Inferior parietal cortex (tissue), 1 donor: Measurements from ENCODE around the gene PTGFRN.
A peak's percentile ranks its signal among the peaks of the same experiment; 100 is the strongest.
"Not testable (repeated sequence)": the region's sequence is repeated elsewhere in the genome, so short reads cannot be mapped to it uniquely, and the experiment has no call there.

Experiments used
- DNase-seq: peaks from one replicate; pipeline ENCODE4 v3.0.0-alpha.2; 2016; ENCODE audit errors: extremely low spot score

The PTGFRN gene

DNA sequence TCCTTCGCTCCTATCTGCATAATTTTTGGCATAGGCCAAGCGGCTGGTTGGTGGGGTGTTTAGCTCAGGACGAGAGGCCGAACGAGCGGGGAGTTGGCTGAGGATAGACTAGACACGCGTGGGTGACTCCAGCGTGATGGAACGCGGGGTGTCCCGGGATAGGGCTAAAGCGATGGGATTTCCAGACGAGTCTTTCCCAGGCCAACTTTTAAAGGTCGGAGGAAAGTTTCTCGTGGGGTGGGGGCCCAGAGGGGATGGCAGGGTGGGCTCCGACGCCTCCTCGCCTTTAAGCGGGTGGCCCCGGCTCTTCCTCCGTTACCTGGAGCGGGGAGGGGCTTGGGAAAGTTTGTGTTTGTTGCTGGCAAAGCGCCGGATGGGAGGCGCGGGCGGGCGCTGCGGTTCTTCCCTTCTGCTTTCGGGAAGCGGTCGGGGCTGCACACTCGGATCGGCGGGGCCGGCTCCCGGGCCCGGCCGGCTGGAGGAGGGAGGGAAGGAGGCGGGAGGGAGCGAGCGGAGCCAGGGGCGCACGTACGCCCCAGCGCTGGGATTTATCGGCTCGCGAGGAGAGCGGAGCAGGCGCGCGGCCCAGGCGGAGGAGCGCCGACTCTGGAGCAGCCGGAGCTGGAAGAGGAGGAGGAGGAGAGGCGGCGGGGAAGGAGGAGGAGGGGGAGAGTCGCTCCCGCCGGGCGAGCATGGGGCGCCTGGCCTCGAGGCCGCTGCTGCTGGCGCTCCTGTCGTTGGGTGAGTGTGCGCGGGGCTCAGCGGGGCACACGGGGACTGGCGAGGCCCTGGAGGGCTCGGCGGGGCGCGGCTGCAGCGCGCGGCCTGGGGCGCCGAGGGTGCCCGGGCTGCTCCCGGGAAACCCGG, at the start of gene PTGFRN:
TSS of gene PTGFRN (plus strand) at position 405 of the 867 bp plus-strand sequence. CDS start at position 693, 288 bp downstream.
- peak; percentile 29 for DNase-seq

DNA sequence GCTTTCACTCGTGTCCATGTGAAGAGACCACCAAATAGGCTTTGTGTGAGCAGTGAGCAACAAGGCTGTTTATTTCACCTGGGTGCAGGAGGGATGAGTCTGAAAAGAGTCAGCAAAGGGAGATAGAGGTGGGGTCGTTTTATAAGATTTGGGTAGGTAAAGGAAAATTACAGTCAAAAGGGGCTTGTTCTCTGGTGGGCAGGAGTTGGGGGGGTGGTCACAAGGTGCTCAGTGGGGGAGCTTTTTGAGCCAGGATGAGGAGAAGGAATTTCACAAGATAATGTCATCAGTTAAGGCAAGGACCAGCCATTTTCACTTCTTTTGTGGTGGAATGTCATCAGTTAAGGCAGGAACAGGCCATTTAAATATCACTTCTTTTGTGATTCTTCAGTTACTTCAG, 49.5 kb upstream of the PTGFRN start:
- DNase-seq = not testable (repeated sequence)

DNA sequence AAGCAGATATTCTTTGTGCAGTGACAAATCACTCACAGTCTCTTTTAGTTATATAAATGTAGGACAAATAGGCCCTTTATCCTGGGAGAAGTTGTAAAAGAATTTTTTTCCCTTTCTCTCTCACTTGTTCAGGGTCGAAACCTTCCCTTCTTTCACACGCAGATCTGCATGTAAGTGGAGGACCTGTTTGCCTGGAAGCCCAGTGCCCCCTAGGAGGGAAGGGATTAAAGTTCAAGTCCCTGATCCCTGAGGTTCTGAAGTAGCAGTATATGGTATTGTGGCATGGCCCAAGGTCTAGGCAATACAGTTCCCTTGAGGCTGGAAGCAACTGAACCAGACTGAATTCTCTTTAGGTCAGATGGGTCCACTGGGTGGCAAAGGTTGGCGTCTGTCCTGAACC, 48.6 kb upstream of the PTGFRN start:
- no peak for DNase-seq

DNA sequence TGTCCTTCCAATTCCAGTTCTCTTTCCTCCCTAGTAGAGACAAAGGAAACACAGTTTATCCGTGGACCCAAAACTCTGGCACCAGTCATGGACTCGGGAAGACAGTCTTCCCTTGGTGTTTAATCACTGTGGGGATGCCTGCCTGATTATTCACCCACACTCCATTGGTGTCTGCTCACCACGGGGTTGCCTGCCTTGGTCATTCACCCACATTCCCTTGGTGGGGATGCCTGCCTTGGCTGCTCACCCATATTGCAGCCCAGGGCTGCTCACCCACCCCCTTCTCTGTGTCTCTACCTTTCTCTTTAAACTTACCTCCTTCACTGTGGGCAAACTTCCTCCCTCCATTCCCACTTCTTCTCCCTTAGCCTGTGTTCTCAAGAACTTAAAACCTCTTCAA, 46.7 kb upstream of the PTGFRN start:
- not testable (repeated sequence) for DNase-seq

DNA sequence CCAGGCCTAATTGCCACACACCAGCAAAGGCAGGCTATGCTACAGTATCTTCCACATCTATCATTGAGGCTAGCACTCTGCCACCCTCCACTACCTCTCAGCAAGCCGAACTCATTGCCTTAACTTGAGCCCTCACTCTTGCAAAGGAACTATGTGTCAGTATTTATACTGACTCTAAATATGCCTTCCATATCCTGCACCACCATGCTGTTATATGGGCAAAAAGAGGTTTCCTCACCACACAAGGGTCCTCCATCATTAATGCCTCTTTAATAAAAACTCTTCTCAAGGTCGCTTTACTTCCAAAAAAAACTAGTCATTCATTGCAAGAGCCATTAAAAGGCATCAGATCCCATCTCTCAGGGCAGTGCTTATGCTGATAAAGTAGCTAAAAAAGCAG, 43.2 kb upstream of the PTGFRN start:
- DNase-seq = not testable (repeated sequence)

DNA sequence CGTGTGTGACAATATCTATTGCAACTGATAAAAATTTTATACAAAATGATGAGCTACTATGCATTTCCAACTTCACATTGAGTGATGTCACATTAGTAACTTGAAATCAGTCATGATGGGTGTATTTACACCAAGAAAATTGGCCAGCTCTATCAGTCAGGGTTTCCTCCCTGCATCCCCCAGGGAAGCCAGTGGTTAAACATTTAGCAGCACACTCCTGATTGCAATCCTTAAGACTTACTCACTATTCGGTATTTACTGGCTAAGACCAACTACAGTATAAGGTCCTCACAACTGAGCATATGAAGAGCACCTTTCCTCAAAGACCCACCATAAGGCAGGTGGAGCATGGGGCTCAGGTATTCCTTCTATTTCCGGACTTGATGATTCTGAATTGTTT, 41.3 kb upstream of the PTGFRN start:
- no peak for DNase-seq

DNA sequence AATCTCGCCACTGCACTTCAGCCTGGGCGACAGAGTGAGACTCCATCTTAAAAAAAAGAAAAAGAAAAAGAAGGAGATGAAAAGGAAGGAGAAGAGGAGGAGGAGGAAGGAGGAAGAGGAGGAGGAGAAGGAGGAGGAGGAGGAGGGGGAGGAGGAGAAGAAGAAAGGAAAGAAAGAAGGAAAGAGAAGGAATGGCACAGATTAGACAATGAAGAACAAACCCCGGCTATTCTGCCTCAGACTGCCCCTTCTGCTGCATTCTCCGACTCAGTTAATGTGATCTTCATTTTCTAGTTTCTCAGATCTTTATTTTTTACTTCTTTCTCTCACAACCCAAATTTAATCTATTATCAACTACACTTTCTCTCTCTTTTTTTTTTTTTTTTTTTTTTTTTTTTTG, 40.1 kb upstream of the PTGFRN start:
- no peak for DNase-seq

DNA sequence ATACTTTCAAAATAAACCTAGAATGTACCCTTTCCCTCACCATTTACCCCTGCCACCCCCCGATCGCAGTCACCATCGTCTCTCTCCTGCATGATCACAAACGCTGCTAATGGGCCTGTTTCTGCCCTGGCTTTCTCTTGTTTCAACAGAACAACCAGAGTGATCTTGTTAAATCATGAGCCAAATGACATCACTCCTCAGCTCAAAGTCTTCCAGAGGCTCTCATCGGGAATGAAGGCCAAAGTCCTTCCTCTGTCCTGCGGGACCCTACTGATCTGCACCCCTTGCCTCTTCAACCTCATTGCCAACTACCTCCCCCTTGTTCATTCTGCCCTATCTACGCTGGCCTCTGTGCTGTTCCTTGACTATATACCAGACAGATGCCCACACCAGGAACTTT, 39.4 kb upstream of the PTGFRN start:
- DNase-seq = no peak

DNA sequence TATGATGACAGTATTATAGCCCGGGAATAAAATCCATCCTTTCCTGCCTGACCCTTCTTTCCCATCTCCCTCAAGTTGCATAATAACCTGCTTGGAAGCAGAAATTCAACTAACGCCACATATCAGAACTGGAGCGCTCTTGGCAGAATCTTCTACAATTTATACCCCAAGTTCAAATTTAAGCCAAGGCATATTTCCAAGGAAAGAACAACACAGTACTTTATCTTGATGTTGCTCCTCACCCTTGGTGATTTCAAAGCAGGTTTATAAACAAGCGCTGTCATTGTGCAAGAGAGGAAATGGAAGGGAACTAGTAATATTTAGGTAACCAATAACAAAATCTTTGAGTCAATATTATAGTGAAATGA, 38.0 kb upstream of the PTGFRN start:
- DNase-seq = no peak

DNA sequence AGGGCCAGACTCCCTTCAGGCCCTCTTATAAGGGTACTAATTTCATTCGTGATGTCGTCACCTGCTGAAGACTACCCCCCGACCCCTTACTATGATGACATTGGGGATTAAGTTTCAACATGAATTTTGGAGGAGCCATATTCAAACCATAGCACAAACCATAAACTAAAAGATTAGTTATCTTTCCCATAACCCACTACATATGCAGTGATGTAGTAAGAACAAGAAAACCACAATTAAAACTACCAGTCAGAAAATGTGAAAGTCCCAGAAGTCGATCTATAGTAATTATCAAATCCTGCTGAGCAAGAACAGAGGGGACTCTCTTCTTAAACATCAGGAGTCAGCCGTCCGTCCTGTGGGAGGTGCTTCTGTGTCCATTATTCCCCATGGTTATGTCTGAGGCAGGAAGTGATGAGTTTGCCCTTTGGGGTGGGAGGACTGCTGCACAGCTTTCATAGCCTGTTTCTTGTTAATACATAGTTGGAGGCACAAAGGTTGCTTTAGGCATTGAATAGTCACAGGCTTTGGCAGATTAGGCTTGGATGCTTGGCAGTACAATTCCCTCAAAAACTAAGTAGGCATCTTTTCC, 35.9 kb upstream of the PTGFRN start:
- DNase-seq = no peak

DNA sequence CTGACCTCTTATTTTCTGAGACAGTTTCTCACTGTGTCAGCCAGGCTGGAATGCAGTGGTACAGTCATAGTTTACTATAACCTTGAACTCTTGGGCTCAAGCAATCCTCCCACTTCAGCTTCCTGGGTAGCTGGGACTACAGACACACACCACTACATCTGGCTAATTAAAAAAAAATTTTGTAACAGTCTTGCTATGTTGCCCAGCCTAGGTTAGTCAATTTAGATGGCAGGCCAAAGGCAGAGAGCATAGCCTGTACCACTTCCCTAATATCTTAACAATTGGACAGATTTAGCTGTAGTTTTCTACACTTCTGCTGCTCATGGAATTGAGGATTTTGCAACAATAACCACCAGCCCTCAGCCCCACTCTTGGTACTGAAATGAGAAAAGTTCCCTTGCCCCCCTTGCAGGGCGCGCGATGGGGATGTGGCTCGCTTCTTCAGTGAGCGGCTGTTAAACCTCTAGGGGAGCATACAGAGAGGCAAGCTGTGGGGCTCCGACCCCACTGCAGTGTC, 34.9 kb upstream of the PTGFRN start:
- DNase-seq = no peak

DNA sequence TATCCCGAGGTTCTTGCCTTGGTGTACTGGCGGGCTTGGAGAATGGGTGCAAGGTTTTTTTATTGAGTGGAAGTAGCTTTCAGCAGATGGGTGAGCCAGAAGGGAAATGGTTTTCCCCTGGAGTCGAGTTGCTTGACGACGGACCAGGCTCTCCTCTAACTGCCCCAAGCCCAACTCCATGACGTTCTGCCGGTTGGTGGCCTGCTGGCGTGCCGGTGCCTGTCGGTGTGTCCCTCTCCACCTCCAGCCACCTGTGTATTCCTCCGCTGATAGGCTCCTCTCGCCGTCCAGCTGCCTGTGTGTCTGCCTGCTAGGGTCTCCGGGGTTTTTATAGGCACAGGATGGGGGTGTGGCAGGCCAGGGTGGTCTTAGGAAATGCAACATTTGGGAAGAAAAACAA, 34.3 kb upstream of the PTGFRN start:
- no peak for DNase-seq

DNA sequence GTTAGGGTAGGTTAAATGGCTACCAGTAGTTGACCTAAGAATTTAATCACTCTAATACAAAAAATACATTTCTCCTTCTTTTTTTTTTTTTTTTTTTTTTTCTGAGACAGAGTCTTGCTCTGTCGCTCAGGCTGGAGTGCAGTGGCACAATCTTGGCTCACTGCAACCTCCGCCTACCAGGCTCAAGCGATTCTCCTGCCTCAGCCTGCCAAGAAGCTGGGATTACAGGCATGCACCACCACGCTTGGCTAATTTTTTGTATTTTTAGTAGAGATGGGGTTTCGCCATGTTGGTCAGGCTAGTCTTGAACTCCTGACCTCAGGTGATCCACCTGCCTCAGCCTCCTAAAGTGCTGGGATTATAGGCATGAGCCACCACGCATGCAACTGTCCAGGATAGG, 33.8 kb upstream of the PTGFRN start:
- not testable (repeated sequence) for DNase-seq

DNA sequence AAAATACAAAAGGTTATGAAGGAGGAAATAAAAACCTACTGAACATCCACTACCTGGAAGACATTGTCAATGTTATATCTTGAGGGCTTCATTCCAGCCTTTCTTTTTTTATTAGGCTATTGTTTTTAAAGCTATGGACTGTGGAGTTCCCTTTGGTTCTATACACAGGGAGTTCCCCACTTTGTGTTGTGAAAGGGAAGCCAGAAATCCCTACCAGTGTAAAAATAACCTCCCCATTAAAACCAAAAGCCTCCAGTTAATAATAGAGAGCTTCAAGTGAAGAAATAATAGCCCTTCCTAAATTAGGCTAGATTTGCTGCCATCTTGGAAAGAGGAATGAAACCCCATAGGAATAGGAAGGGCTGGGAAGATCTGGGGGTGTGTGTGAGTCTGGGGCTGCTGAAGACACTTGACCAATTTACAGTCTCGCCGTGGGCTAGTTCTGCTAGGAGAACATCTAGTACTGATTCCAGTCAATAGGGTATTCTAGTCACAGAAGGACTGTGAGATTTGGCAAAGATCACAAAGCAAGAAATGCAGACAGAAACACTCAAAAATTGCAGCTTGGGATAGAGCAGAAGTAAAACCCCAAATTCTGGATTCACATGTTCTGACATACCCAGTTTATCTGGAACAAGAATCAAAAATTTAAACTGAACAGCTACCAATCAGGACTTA, 32.4 kb upstream of the PTGFRN start:
- peak; percentile 41 for DNase-seq

DNA sequence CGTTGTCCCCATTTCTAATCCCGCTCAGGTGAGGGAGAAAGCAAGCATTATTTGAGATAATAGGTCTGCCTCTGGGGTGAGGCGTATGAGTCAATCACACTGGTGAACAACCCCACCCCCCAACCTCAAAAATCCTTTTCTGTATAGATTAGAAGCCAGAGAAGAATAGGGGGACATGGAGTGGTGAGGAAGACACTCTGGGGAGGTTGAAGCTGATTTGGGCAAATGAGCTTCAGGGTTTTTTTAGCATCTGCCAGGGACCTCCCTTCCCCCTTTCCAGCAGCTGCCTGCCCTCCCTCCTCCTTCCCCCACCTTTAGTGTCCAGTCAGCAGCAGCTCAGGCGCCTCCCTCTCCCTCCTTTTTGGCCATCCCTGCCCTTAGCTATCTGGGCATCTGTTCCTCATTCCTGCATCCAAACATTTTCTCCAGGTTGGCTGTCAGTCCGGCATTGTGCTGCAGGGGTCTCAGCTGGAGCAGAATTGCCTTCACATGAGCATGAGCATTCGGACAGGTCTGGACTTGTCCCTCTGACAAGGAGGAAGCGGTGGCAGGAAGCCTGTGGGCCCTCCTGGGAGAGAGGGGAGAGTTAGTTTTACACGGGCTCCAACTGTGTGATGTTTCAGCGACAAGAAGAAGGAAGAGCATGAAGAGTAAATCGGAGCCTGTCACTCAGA, 30.8 kb upstream of the PTGFRN start:
- peak; percentile 29 for DNase-seq

DNA sequence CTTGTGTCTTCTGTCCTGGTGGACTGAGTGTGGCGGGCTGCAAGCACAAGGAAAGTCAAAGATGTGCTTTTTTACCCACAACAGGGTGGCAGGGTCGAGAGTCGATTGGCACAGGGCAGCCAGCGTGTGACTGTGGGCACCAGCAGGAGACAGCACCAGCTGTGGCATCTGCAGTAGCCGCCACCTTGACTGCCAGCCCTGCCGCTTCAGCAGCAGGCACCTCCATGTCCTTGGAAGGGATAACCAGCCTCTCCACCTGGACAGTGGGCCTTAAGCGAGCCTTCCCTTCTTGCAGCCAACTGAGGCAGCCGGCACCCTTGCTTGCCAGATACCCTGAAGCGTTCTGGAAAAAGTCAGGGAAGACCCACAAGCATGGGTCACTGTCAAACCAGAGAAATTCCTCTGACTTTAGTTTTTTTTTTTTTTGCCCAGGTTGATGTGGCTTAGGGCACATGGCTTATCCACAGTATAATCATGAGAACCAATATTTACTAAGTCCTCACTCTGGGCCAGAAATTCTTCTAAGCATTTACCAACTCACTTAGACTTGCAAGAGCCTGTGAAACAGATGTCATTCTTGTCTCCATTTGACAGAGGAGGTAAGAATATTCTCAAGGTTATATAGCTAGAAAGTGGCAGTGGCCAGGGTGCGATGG, 30.1 kb upstream of the PTGFRN start:
- DNase-seq = no peak

DNA sequence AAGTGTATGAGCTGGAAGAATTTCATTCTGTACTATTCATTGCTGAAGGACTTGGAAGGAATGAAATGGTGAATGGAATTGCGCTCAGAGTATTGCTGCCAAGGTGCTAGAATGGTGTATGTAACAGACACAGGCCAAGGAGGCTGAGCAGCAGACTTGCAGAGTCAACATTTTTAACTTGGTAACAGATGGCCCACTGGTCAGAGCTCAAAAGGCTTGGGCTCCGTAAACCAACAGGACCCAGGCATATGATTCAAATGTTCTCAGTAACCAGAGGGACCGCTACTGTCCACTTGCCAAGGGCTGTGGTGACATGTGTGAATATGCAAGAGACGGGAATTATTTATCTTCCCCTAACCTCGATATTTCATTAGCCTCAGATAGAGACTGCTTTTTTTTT, 28.8 kb upstream of the PTGFRN start:
- no peak for DNase-seq

DNA sequence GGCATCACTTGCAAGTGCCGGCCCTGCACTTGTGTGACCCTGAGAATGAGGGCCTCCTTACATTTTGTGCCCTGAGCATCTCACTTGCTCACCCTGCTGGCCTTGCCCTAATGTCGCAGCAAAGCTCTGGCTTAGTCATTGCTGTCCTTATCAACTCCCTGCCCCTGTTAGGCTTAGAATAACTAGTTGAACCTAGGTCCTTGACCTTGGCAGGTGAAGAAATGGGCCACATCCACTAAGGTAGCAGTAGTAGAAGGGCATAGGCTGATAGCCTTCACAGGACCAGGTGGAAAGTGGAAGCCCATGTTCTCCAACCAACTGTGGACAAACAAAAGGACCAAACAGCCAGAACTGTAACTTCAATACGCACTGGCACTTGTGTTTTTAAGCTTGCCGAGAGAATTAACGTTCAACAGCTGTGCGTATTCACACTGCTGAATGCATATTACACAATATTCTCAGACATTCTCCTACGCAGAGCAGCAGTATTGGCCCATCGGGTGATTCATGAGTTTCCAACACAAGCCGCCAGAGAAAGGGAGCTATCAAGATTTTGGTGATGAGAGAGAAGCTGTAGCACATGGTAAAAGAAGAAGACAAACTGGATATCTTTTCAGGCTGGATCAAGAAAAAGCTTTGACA, 27.7 kb upstream of the PTGFRN start:
- DNase-seq = peak; percentile 74

DNA sequence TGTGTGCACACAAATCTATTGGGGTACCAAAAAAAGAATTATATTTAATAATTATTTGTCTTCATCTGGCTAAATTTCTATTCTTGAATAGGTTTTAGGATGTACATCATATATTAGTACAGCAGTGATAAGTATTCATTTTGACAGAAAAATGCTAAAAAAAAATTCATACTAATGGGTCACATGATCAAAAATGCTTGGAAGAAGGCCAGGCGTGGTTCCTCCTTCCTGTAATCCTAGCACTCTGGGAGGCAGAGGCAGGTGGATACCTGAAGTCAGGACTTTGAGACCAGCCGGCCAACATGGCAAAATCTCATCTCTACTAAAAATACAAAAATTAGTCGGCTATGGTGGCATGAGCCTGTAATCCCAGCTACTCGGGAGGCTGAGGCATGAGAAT, 26.9 kb upstream of the PTGFRN start:
- DNase-seq = no peak

DNA sequence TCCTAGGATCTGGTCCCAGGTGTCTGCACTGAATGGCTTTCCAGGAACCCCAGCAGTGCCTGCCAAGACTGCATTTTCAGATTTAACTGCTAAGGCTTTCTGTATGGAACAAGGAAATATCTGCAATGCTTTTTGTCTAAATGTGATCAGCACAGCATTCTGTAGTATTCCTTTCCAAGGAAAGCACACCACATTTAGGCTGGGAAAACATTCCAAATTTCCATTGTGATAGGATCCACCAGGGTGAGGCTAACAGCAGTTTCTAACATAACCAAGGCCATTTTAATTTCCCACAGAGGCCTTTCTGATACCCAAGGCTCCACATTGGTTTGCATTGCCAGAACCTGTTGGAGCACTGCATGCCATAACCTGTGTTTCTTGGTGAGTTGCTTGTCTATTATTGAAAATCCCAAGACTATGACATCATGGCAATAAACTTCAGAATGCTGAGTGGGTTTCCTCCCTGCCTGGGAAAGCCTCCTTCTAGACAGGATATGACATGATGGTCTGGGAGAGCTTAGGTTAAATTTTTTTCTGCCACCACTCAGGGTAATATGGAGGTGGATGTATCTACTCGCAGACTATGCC, 23.3 kb upstream of the PTGFRN start:
- no peak for DNase-seq

DNA sequence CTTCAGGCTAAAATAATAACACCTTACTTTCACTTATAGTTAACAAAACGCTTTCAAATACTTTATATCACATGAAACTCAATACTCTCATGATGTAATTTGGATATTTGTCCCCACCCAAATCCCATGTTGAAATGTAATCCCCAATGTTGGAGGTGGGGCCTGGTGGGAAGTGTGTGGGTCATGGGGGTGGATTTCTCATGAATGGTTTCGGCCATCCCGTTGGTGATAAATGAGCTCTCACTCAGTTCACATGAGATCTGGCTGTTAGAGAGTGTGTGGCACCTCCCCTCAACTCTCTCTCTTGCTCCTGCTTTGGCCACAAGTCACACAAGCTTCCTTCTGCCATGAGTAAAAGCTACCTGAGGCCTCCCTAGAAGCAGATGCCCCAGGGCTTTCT, 22.5 kb upstream of the PTGFRN start:
- no peak for DNase-seq
